AG04449 (cell line): ENCODE data around the gene PCDHB7.
"Not testable (repeated sequence)": the region's sequence is repeated elsewhere in the genome, so short reads cannot be mapped to it uniquely, and the experiment has no call there.

Experiments used
- CTCF ChIA-PET: fragments of 350-600 bp; formaldehyde crosslinking; extraction: SDS; loops from one replicate; lab custom pipeline; 2021; ENCODE audit warnings: antibody characterized with exemption; lab: Yijun Ruan, JAX
- POLR2A ChIA-PET: fragments of 400-600, 350-600 bp; formaldehyde crosslinking; extraction: SDS; loops from one replicate; lab custom pipeline; 2020; ENCODE audit warnings: antibody characterized with exemption, inconsistent platforms; lab: Yijun Ruan, JAX
- DNase-seq: peaks from one replicate; pipeline ENCODE4 v3.0.0-alpha.2; 2010; ENCODE audit warnings: low read depth, low spot score
- H3K4me3 ChIP-seq: 2 replicates; pipeline ENCODE4 v1.5.1; 2011; ENCODE audit warnings: low read depth, mild to moderate bottlenecking, control low read depth, low read length
- TF ChIP-seq, protein P1 (sequence below): IDR thresholded peaks from one replicate; pipeline ENCODE4 v1.5.1; 2011; ENCODE audit warnings: mild to moderate bottlenecking, moderate library complexity, low read length, control low read depth, inconsistent platforms; ENCODE audit not compliant: insufficient read depth; ENCODE audit errors: missing control alignments

Gene PCDHB7

DNA sequence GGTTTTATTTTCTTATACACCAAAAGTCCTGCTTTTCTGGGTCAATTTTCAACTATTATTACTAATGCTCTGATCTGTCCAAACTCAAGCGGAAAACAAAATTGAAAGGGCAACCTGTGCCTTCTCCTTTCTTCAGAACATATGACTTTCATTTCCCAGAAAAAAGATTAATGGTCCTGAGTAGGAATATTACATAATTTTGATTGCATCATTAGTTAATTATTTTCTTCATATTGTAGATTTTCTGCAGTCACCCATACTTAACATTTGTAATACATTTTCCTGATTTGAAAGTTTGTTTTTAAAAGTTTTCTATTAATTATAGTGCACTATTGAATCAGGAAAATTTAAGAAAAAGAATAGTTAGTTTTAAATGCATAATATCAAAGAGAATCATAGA lies 3.5 kb downstream of the PCDHB7 start:
- TF ChIP-seq, protein P1, sequence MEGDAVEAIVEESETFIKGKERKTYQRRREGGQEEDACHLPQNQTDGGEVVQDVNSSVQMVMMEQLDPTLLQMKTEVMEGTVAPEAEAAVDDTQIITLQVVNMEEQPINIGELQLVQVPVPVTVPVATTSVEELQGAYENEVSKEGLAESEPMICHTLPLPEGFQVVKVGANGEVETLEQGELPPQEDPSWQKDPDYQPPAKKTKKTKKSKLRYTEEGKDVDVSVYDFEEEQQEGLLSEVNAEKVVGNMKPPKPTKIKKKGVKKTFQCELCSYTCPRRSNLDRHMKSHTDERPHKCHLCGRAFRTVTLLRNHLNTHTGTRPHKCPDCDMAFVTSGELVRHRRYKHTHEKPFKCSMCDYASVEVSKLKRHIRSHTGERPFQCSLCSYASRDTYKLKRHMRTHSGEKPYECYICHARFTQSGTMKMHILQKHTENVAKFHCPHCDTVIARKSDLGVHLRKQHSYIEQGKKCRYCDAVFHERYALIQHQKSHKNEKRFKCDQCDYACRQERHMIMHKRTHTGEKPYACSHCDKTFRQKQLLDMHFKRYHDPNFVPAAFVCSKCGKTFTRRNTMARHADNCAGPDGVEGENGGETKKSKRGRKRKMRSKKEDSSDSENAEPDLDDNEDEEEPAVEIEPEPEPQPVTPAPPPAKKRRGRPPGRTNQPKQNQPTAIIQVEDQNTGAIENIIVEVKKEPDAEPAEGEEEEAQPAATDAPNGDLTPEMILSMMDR = no peak
- ChIA-PET CTCF (no interaction called here), POLR2A (no interaction called here)
- DNase-seq = no peak
- no peak overlapping the region for H3K4me3 ChIP-seq

DNA sequence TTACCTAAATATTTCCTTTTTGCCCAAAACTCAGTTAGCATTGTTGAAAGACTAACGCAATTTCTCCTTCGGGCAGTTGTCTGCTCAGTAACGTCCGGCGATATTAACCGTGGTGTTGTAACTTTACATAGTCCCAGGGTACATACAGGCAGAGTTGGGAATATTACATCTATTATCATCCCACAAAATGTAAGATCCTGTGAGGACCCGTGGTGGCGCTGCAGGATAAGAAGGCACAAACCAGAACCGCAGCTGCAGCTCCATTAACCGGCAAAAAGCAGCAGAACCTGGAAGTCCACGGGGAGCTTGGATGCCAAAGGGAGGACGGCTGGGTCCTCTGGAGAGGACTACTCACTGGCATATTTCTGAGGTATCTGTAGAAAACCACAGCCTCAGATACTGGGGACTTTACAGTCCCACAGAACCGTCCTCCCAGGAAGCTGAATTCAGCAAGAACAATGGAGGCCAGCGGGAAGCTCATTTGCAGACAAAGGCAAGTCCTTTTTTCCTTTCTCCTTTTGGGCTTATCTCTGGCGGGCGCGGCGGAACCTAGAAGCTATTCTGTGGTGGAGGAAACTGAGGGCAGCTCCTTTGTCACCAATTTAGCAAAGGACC lies 5.2 kb downstream of the PCDHB7 start, which contains the start of gene PCDHB8:
TSS of gene PCDHB8 (plus strand) at position 214 of the 615 bp plus-strand sequence. CDS start at position 459, 245 bp downstream.
- POLR2A ChIA-PET, DNase-seq, H3K4me3 ChIP-seq: not testable (repeated sequence)
- CTCF ChIA-PET = interaction anchor here (0.8 to 1.7 kb wide), 3 partner anchors 22 to 386 kb away, joined by 3 to 10 read pairs (median 3); partner anchors contain the start of genes PCDHB11 and PCDHB12

DNA sequence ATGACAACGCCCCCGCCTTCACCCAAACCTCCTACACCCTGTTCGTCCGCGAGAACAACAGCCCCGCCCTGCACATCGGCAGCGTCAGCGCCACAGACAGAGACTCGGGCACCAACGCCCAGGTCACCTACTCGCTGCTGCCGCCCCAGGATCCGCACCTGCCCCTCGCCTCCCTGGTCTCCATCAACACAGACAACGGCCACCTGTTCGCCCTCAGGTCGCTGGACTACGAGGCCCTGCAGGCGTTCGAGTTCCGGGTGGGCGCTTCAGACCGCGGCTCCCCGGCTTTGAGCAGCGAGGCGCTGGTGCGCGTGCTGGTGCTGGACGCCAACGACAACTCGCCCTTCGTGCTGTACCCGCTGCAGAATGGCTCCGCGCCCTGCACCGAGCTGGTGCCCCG lies 6.9 kb downstream of the PCDHB7 start:
- DNase-seq, POLR2A ChIA-PET, H3K4me3 ChIP-seq, CTCF ChIA-PET: not testable (repeated sequence)

DNA sequence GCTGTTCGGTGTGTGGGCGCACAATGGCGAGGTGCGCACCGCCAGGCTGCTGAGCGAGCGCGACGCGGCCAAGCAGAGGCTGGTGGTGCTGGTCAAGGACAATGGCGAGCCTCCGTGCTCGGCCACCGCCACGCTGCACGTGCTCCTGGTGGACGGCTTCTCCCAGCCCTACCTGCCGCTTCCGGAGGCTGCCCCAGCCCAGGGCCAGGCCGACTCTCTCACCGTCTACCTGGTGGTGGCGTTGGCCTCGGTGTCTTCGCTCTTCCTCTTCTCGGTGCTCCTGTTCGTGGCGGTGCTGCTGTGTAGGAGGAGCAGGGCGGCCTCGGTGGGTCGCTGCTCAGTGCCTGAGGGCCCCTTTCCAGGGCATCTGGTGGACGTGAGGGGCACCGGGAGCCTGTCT lies 7.4 kb downstream of the PCDHB7 start:
- DNase-seq, CTCF ChIA-PET, POLR2A ChIA-PET, H3K4me3 ChIP-seq: not testable (repeated sequence)

DNA sequence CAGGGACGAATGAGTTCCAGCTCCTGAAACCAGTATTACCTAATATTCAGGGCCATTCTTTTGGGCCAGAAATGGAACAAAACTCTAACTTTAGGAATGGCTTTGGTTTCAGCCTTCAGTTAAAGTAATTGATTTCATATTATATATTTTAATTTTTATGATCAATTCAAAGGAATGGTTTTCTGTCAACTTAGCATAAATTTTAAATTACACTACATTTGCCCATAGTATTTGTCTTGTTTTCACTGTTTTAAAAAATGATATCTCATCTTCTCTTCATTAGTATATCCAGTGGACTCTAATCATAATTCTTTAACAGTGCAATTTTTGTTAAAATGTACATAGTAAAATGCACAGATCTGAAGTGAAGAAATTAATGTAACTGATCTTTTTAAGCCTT lies 7.9 kb downstream of the PCDHB7 start:
- ChIA-PET POLR2A (no interaction called here), CTCF (no interaction called here)
- TF ChIP-seq, protein P1 = no peak
- H3K4me3 ChIP-seq = no peak overlapping the region
- DNase-seq = no peak

DNA sequence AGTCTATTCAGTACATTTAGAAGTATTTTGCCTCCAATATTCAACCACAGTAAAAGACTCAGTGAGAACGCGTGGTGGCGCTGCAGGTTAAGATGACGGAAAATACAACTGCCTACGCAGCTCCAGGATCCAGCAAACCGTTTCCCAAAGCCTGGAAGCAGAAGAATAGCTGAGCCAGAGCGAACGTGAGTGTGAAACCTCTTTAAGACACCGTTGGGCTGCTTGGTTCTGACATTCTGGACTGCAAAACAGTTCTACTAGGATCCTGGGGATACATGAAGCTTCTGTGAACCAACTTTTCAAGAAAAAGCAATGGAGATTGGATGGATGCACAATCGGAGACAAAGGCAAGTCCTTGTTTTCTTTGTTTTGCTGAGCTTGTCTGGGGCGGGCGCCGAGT lies 9.8 kb downstream of the PCDHB7 start, which contains the start of gene PCDHB16:
TSS of gene PCDHB16 (plus strand) at position 140 of the 400 bp plus-strand sequence. CDS start at position 313, 173 bp downstream.
- TF ChIP-seq, protein P1 = no peak
- ChIA-PET CTCF (interaction anchor here (0.8 to 1.9 kb wide), 6 partner anchors 8 to 386 kb away, joined by 3 to 11 read pairs (median 4); partner anchors contain the start of gene PCDHB7), POLR2A (no interaction called here)
- DNase-seq = no peak
- H3K4me3 ChIP-seq = peak within 1 kb of the TSS; percentile 23; the same call in 1 of the 2 replicates

DNA sequence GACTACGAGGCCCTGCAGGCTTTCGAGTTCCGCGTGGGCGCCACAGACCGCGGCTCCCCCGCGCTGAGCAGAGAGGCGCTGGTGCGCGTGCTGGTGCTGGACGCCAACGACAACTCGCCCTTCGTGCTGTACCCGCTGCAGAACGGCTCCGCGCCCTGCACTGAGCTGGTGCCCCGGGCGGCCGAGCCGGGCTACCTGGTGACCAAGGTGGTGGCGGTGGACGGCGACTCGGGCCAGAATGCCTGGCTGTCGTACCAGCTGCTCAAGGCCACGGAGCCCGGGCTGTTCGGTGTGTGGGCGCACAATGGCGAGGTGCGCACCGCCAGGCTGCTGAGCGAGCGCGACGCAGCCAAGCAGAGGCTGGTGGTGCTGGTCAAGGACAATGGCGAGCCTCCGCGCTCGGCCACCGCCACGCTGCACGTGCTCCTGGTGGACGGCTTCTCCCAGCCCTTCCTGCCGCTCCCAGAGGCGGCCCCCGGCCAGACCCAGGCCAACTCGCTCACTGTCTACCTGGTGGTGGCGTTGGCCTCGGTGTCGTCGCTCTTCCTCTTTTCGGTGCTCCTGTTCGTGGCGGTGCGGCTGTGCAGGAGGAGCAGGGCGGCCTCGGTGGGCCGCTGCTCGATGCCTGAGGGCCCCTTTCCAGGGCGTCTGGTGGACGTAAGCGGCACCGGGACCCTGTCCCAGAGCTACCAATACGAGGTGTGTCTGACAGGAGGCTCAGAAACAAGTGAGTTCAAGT lies 11.8 kb downstream of the PCDHB7 start:
- DNase-seq, POLR2A ChIA-PET, H3K4me3 ChIP-seq: not testable (repeated sequence)
- CTCF ChIA-PET = interaction anchor here (0.9 kb wide), 1 partner anchor 383 kb away, joined by 3 read pairs; no protein-coding TSS in a partner anchor

DNA sequence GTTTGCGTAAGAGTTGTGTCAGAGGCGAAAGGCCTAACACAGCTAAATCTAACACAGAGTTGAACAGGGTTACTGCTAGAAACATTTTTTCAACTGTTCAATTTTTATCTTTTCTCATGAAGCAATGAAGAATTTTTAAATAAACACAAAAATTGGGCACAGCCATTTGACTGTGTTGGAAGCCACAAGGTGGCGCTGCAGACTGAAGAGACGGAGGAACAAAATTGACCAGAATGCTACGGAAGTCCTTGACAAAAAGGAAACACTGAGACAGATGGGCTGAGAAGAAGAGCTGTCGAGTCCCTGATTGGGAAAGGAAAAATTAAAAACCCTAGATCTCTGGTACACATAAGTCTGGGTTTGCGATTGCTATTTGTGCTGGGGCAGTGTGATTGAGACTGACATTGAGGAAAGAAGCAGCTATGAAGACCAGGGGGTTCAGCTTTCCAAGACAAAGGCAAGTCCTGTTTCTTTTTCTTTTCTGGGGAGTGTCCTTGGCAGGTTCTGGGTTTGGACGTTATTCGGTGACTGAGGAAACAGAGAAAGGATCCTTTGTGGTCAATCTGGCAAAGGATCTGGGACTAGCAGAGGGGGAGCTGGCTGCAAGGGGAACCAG lies 14.6 kb downstream of the PCDHB7 start, which contains the start of gene PCDHB9:
TSS of gene PCDHB9 (plus strand) at position 265 of the 616 bp plus-strand sequence. CDS start at position 423, 158 bp downstream.
- CTCF ChIA-PET = interaction anchor here (0.7 to 1.6 kb wide), 3 partner anchors 10 to 377 kb away, joined by 4 to 5 read pairs (median 5); no protein-coding TSS in a partner anchor
- no peak for DNase-seq
- no peak within 1 kb of the TSS for H3K4me3 ChIP-seq
- POLR2A ChIA-PET = no interaction called here
- TF ChIP-seq, protein P1 = peak; percentile 0

DNA sequence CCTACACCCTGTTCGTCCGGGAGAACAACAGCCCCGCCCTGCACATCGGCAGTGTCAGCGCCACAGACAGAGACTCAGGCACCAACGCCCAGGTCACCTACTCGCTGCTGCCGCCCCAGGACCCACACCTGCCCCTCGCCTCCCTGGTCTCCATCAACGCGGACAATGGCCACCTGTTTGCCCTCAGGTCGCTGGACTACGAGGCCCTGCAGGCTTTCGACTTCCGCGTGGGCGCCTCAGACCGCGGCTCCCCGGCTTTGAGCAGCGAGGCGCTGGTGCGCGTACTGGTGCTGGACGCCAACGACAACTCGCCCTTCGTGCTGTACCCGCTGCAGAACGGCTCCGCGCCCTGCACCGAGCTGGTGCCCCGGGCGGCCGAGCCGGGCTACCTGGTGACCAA lies 16.2 kb downstream of the PCDHB7 start:
- DNase-seq, H3K4me3 ChIP-seq, POLR2A ChIA-PET, CTCF ChIA-PET: not testable (repeated sequence)

DNA sequence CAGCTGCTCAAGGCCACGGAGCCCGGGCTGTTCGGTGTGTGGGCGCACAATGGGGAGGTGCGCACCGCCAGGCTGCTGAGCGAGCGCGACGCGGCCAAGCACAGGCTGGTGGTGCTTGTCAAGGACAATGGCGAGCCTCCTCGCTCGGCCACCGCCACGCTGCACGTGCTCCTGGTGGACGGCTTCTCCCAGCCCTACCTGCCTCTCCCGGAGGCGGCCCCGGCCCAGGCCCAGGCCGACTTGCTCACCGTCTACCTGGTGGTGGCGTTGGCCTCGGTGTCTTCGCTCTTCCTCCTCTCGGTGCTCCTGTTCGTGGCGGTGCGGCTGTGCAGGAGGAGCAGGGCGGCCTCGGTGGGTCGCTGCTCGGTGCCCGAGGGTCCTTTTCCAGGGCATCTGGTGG lies 16.7 kb downstream of the PCDHB7 start:
- DNase-seq, H3K4me3 ChIP-seq, POLR2A ChIA-PET, CTCF ChIA-PET: not testable (repeated sequence)
